Epithelial cell of proximal tubule (primary cell): ENCODE measurements around the gene OVOL3. TPM values are rescaled to one million over a fixed set of nuclear protein-coding genes. Genes with fewer than 3 reads are reported as not detected.

Source experiments
- DNase-seq: peaks from one replicate; pipeline ENCODE4 v3.0.0-alpha.2; 2011; ENCODE audit warnings: low read depth
- H3K4me3 ChIP-seq: 2 replicates; pipeline ENCODE4 v1.5.1; 2011; ENCODE audit warnings: low read depth, mild to moderate bottlenecking, low read length
- total RNA-seq: library from RNA; depleted of rRNA; stranded (reverse); fragments of >200 nt; gene quantifications from 2 replicates; pipeline ENCODE4 v1.2.3, GENCODE V29; 2015
- TF ChIP-seq, protein P1 (sequence below): conservative IDR thresholded peaks from 2 replicates; pipeline ENCODE4 v1.5.1; 2012; ENCODE audit warnings: low read depth, mild to moderate bottlenecking, low read length

The OVOL3 gene
- total RNA-seq, 1 donor from 2014 or later = not detected

GRCh38 chr19:36079389-36079945, 31.5 kb upstream of the OVOL3 start:
- TF ChIP-seq, protein P1, sequence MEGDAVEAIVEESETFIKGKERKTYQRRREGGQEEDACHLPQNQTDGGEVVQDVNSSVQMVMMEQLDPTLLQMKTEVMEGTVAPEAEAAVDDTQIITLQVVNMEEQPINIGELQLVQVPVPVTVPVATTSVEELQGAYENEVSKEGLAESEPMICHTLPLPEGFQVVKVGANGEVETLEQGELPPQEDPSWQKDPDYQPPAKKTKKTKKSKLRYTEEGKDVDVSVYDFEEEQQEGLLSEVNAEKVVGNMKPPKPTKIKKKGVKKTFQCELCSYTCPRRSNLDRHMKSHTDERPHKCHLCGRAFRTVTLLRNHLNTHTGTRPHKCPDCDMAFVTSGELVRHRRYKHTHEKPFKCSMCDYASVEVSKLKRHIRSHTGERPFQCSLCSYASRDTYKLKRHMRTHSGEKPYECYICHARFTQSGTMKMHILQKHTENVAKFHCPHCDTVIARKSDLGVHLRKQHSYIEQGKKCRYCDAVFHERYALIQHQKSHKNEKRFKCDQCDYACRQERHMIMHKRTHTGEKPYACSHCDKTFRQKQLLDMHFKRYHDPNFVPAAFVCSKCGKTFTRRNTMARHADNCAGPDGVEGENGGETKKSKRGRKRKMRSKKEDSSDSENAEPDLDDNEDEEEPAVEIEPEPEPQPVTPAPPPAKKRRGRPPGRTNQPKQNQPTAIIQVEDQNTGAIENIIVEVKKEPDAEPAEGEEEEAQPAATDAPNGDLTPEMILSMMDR = no peak
- no peak for DNase-seq
- no peak overlapping the region for H3K4me3 ChIP-seq

DNA sequence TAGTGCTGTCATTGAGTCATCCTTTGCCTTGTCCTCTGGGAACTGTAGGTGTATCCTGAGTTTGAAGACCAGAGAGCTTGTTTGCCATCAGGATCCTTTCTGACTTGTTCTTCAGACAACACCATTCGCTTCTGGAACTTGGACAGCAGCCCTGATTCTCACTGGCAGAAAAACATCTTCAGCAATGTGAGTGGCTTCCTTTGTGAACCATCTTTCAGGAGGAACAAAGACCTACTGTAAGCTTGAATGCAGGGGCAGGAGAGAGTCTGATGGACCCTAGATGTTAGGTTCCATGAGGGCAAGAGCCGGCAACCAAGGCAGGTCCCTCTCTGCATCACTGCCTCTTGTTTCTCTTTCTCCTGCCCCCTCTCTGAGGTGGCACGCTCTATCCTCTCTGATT, 29.6 kb upstream of the OVOL3 start:
- TF ChIP-seq, protein P1 = no peak
- no peak for DNase-seq
- H3K4me3 ChIP-seq = no peak overlapping the region

DNA sequence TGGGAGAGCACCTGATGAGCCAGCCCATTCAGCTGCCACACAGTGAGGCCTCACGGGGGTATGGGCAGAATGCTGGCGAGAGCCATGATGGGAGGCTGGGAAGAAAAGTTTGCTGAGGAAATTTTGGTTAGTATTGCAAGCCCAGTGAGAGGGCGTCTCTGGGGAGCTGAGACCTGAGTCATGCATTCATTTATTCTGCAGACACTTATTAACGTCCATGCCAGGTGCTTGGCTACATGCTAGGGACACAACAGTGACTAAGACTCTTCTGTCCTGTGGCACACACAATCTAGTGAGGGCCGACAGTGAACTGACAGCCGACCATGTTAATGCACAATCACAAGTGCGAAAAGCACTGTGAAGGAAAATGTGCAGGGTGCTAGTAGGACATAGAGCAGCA, 29.0 kb upstream of the OVOL3 start:
- no peak overlapping the region for H3K4me3 ChIP-seq
- TF ChIP-seq, protein P1 = no peak
- DNase-seq = no peak

- TF ChIP-seq, protein P1 = no peak
- no peak overlapping the region for H3K4me3 ChIP-seq
- DNase-seq = no peak
These were observed 28.0 kb upstream of the OVOL3 start for GRCh38 chr19:36082916-36083315.

GRCh38 chr19:36084231-36085009, 26.5 kb upstream of the OVOL3 start:
- TF ChIP-seq, protein P1 = no peak
- DNase-seq = no peak
- H3K4me3 ChIP-seq = no peak overlapping the region

- H3K4me3 ChIP-seq = no peak overlapping the region
- no peak for DNase-seq
- TF ChIP-seq, protein P1 = no peak
These were observed 24.6 kb upstream of the OVOL3 start for GRCh38 chr19:36086326-36086725.

GRCh38 chr19:36089847-36090246, 21.1 kb upstream of the OVOL3 start:
- TF ChIP-seq, protein P1 = no peak
- no peak for DNase-seq
- no peak overlapping the region for H3K4me3 ChIP-seq
